ENCODE measurements around the gene DHRSX. TPM values are rescaled to one million over a fixed set of nuclear protein-coding genes. Genes with fewer than 3 reads are reported as not detected.

Gene DHRSX
- total RNA-seq, 4 donors from 2014 or later = 19.9 to 36.5 (median 24.2) TPM

GRCh38 chrX:2546496-2546895, 45.7 kb upstream of the DHRSX start:
- Histone ChIP-seq H3K9me3 (no peaks in the 10 kb centered on the region), H3K27ac (no peak overlapping the region), H3K4me3 (replicated peaks in 1 of 3) (no peak overlapping the region), H3K27me3 (no peaks in the 10 kb centered on the region), H3K36me3 (no peaks in the 10 kb centered on the region), H3K4me1 (no peaks in the 10 kb centered on the region)
- TF ChIP-seq, protein P1, sequence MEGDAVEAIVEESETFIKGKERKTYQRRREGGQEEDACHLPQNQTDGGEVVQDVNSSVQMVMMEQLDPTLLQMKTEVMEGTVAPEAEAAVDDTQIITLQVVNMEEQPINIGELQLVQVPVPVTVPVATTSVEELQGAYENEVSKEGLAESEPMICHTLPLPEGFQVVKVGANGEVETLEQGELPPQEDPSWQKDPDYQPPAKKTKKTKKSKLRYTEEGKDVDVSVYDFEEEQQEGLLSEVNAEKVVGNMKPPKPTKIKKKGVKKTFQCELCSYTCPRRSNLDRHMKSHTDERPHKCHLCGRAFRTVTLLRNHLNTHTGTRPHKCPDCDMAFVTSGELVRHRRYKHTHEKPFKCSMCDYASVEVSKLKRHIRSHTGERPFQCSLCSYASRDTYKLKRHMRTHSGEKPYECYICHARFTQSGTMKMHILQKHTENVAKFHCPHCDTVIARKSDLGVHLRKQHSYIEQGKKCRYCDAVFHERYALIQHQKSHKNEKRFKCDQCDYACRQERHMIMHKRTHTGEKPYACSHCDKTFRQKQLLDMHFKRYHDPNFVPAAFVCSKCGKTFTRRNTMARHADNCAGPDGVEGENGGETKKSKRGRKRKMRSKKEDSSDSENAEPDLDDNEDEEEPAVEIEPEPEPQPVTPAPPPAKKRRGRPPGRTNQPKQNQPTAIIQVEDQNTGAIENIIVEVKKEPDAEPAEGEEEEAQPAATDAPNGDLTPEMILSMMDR (IDR thresholded peaks at IDR 0.05) = no peak
- no peak for TF ChIP-seq POLR2A (IDR thresholded peaks at IDR 0.05)
- 69 to 81% methylated on average over 1 of the region's 1 CpG for WGBS, 2 donors
- intact Hi-C loops (cut with DNase I) = no loop called here
- no peak for DNase-seq

DNA sequence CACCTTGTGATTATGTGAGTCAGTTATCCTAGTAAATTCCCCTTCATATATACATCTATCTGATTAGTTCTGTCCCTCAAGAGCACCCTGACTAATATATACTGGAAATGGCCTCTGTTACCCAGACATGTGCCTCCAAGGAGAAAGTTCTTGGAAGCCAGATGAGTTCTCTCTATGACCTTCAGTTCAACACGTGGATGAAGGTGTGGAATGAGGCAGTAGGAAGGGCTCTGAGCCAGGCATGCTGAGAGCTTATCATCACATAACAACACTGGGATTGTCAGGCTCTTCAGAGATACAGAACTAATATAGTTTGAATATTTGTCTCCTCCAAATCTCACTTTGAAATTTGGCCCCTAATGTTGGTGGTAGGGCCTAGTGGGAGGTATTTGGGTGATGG, 44.4 kb upstream of the DHRSX start:
- 22 to 57% methylated on average over 1 of the region's 1 CpG for WGBS, 2 donors
- no peak for DNase-seq
- intact Hi-C loops (cut with DNase I) = no loop called here
- Histone ChIP-seq H3K27ac (no peak overlapping the region), H3K36me3 (no peaks in the 10 kb centered on the region), H3K27me3 (no peaks in the 10 kb centered on the region), H3K4me3 (replicated peaks in 1 of 3) (no peak overlapping the region), H3K9me3 (no peaks in the 10 kb centered on the region), H3K4me1 (no peaks in the 10 kb centered on the region)
- TF ChIP-seq POLR2A (IDR thresholded peaks at IDR 0.05) = no peak

DNA sequence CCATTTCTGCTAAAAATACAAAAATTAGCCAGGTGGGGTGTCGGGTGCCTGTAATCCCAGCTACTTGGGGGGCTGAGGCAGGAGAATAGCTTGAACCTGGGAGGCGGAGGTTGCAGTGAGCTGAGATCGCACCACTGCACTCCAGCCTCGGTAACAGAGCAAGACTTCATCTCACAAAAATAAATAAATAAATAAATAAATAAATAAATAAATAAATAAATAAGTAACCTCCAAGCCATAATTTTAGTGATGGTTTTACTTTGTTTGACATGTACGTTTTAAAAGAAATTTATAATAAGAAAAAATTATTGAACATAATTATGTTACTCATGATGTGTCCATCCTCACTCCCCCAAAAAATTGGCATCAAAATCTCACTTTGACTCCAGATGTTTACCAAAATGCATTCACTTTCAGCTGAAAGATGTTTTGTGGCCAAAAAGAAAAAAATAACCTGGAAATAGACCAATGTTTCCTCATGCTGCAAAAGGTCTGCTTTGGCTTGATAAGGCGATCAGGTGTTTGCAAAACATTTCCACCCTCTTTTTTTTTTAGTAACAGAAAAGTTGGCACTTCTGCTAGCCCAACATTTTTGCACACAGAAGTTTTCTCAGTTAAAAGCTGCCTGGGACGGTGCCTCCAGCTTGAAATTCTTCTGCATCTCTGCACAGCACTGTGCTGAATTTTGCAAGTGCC, 42.2 kb upstream of the DHRSX start:
- 73 to 84% methylated on average over 7 of the region's 7 CpGs for WGBS, 2 donors
- intact Hi-C loops (cut with DNase I) = no loop called here
- no peaks in the 10 kb centered on the region for H3K36me3 ChIP-seq
- no peak for TF ChIP-seq POLR2A (IDR thresholded peaks at IDR 0.05)
- TF ChIP-seq, protein P1 (IDR thresholded peaks at IDR 0.05) = no peak
- H3K27me3 ChIP-seq = no peaks in the 10 kb centered on the region
- no peak overlapping the region for H3K27ac ChIP-seq
- H3K4me3 ChIP-seq (replicated peaks in 1 of 3) = no peak overlapping the region
- no peaks in the 10 kb centered on the region for H3K9me3 ChIP-seq
- H3K4me1 ChIP-seq = no peaks in the 10 kb centered on the region
- no peak for DNase-seq

- Histone ChIP-seq H3K36me3 (no peaks in the 10 kb centered on the region), H3K4me1 (no peaks in the 10 kb centered on the region), H3K4me3 (replicated peaks in 1 of 3) (no peak overlapping the region), H3K27me3 (no peaks in the 10 kb centered on the region), H3K9me3 (no peaks in the 10 kb centered on the region), H3K27ac (no peak overlapping the region)
- no peak for TF ChIP-seq POLR2A (IDR thresholded peaks at IDR 0.05)
- TF ChIP-seq, protein P1 (IDR thresholded peaks at IDR 0.05) = no peak
- 85 to 92% methylated on average over 8 of the region's 8 CpGs for WGBS, 2 donors
- DNase-seq = no peak
- intact Hi-C loops (cut with DNase I) = no loop called here
Observed at GRCh38 chrX:2541603-2542002, 40.8 kb upstream of the DHRSX start.

GRCh38 chrX:2540426-2540947, 39.7 kb upstream of the DHRSX start:
- intact Hi-C loops (cut with DNase I) = no loop called here
- H3K4me3 ChIP-seq (replicated peaks in 1 of 3) = no peak overlapping the region
- no peaks in the 10 kb centered on the region for H3K4me1 ChIP-seq
- H3K27ac ChIP-seq = no peak overlapping the region
- DNase-seq = no peak
- H3K36me3 ChIP-seq = no peaks in the 10 kb centered on the region
- no peaks in the 10 kb centered on the region for H3K9me3 ChIP-seq
- 94 to 95% methylated on average over 12 of the region's 12 CpGs for WGBS, 2 donors
- H3K27me3 ChIP-seq = no peaks in the 10 kb centered on the region
- no peak for TF ChIP-seq POLR2A (IDR thresholded peaks at IDR 0.05)
- TF ChIP-seq, protein P1 (IDR thresholded peaks at IDR 0.05) = no peak

Data from thyroid gland (tissue), 4 donors.